HG02759 (cell line): Measurements from ENCODE around the gene RSPO4.
"Not testable (repeated sequence)": the region's sequence is repeated elsewhere in the genome, so short reads cannot be mapped to it uniquely, and the experiment has no call there.

Source experiments
- ATAC-seq: cut with Tn5 transposase; IDR thresholded peaks from one replicate; pipeline ENCODE4 v1.9.1; 2021; ENCODE audit warnings: mild to moderate bottlenecking, moderate library complexity; ENCODE audit not compliant: unreplicated experiment

RSPO4 gene

GRCh38 chr20:1001911-1002681 is at the start of gene RSPO4:
TSS of gene RSPO4 (minus strand) at chr20:1002311. CDS start at chr20:1002164, 147 bp downstream.
- ATAC-seq = no peak

- ATAC-seq = no peak
Measured at GRCh38 chr20:1050440-1050839, 48.3 kb upstream of the RSPO4 start.

DNA sequence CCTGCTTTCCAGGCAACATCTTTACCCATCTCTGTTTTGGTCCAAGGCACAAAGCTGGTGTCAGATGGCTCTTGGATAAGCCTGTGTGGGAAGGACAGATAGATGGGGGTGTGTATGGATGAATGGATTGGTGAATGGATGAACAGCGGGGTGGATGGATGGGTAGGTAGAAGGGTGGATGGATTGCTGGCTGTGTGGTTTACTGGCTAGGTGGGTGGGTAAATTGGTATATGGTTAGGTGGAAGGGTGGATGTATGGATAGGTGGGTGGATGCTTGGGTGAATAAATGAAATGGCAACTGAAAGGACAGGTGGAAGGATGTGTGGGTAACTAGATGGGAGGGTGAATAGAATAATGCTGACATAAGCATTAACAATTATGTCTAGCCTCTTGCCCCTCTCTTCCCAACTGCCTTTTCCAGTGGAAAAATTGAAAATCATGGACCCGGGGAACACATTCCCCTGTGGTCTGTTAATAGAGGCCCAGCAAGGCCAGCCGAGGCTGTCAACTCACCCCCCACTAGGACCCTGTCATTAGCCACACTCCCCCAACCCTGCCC is 43.8 kb upstream of the RSPO4 start:
- no peak for ATAC-seq

GRCh38 chr20:1041845-1042390 is 39.8 kb upstream of the RSPO4 start:
- ATAC-seq = no peak

DNA sequence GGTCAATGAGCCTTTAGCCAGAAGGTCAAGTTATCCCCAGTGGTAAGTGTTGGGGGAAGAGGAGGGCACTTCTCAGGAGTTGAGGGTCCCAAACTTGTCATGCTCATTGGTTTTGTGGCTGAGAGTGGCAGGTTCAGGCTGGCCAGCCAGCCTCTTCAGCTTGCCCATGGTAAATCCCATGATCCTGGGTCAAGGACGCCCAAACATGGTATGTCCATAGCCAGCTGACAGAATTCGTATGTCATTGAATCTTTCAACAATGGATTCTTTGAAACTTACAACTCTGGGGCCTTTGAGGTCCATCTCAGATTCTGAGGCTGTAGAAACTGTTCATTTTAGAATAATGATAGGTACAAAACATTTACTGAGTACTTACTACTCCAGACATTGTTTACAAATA is 36.1 kb upstream of the RSPO4 start:
- ATAC-seq = no peak

- ATAC-seq = no peak
Measured at GRCh38 chr20:1037039-1037438, 34.9 kb upstream of the RSPO4 start.

- ATAC-seq = no peak
Measured at GRCh38 chr20:1035466-1035865, 33.4 kb upstream of the RSPO4 start.

GRCh38 chr20:1034415-1034789 is 32.3 kb upstream of the RSPO4 start:
- ATAC-seq = no peak

- no peak for ATAC-seq
Measured at GRCh38 chr20:1033751-1034414, 31.8 kb upstream of the RSPO4 start.

GRCh38 chr20:1029980-1030379 is 27.9 kb upstream of the RSPO4 start:
- no peak for ATAC-seq

- ATAC-seq = not testable (repeated sequence)
Measured at GRCh38 chr20:1026214-1026613, 24.1 kb upstream of the RSPO4 start.

GRCh38 chr20:1022871-1023270 is 20.8 kb upstream of the RSPO4 start:
- ATAC-seq = no peak

GRCh38 chr20:1020614-1021013 is 18.5 kb upstream of the RSPO4 start:
- ATAC-seq = no peak

DNA sequence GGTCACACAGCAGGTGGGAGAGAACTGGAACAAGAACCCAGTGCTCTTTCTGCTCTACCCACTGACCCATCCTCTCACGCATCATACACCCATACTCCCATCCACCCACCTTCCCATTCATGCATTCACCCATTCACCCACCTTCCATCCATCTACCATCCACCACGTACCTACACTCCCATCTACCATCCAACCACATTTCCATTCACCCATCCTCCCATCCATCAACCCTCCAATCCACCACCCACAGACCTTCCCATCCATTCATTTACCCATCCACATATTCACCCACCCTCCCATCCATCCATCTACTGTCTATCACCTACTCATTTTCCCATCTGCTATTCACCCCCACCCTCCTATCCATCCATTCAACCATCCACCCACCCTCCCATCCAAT is 17.2 kb upstream of the RSPO4 start:
- ATAC-seq = no peak

DNA sequence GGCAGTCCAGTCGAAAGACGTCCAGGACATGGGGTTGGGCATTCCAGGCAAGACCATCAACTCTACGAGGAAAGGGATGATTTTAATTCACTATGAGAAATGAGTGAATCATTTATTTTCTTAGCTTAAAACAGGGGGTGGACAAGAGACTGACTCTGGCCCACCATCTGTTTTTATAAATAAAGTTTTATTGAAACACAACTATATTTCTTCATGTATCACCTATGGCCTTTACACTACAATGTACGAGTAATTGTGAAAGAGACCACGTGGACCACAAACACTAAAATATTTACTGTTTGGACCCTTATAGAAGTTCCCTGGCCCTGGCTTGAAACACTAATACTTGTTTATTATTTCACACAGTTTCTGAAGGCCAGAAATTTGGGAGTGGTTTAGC is 15.6 kb upstream of the RSPO4 start:
- ATAC-seq = no peak

- no peak for ATAC-seq
Measured at GRCh38 chr20:1015181-1015580, 13.1 kb upstream of the RSPO4 start.

DNA sequence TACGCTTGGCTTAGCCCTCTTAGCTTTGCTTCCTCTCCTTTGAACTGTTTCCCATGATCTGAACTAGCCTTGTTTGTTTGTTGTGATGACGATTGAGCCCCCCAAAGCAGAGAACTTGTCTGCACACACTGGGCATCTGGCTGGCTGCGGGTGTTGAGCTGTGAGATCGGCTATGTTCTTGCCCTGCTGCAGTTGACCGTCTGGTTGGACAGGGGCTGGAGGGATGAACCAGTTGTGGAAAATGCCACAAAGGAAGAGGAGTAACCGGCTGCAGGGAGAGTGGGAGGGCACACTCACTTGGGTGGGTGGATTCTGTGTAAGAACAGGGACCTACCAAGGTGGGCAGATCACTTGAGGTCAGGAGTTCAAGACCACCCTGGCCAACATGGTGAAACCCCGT is 12.4 kb upstream of the RSPO4 start:
- no peak for ATAC-seq

DNA sequence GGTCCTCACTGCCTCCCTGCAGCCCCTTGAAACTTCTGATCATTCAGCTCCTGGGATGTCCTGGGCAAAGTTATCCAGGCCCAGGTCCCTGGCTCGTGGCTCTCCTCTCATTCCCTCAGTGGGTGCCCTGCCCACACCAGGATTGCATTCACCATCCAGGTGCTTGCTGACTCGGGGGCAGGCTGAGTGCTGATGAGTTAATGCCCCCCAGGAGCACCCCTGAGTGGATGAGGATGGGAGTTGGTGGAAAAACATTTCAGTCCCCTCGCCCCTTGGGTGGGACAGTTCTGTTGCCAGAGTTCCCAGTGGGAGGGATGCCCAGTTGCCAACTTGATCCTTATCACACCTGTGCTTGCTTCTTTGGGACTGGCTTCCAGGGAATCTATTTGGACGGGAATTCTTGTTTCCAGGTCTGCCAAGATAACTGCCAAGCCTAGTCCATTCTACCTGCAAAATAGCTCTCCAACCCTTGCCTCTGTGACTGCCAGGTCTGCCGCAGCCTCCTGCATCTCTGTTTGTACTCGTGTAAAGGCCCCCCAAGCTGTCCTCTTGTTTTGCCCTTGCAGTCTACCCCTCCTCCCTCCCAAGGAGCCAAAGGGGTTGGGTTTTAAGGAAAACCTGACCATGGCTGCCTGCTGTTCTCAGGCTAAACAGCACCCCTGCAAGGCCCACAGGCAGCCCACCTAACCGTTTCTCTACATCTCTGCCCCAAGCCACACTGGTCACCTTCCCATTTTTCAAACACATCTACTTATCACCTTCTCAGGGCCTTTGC is 11.6 kb upstream of the RSPO4 start:
- no peak for ATAC-seq

DNA sequence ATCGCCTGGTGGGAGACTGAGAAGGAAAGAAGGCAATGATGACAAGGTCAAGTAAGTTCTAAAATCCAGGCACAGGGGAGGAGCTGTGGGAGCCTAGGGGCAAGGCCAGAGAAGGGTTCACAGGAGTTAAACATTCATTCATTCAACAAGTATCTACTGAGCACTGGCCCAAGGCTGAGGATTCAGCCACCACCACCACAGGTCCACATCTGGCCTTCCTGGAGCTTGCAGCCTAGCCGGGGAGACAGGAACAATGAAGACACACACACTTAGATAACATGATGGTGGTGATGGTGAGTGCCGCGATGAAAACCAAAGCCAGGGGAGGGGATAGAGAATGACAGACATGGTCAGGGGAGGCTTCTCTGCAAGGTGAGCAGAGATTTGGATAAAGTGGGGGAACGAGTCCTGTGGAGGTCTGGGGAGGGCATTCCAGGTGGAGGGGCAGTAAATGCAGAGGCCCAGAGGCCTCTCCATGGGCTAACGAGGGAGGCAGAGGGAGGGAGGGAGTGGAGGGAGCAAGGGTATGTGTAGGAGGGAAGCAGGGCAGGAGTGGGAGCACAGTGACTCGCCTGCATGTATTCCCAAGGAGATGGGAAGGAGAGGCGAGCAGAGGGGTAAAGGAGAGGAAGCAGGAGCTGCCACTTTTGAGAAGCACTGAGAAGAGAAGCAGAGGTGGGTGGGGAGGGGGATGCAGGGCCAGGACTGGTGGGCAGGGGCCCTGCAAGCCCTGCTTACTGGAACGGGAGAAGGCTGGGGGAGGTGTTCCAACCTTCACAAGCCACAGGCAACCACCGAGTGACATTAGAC is 10.5 kb upstream of the RSPO4 start:
- no peak for ATAC-seq

GRCh38 chr20:1010659-1011058 is 8.5 kb upstream of the RSPO4 start:
- ATAC-seq = no peak
